ENCODE results near the gene TGFBR1. TPM values are rescaled to one million over a fixed set of nuclear protein-coding genes. Genes with fewer than 3 reads are reported as not detected.

Gene TGFBR1
- total and polyA plus RNA-seq, 2 donors (not counting 1 experiment from before 2014, with no cell fraction given), result 78.5 to 79.1 TPM

DNA sequence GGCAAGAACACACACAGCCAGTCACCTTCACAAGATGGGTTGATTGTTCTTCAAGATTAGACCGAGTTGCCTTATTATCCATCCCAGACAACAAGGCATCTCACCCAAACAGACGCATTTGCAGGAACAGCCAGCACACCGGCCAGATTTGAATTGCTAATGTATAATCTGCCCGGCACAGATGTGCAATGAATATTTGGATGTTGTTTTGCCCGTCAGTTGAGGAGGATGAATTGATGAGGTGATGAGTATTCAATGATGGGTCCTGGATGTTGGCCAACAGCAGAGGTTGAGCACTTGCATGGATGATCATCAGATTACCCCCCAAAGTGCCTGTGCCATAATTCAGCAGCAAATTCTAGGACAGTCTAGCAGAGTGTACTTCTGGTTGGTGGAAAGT, 96.7 kb downstream of the TGFBR1 start:
- Histone ChIP-seq H3K27me3 (ENCODE audit: control insufficient read depth, insufficient read depth, low read length) (peaks cover 6% of the 10 kb centered on the region), H3K9me3 (ENCODE audit: control insufficient read depth, insufficient read depth, low read depth, low read length) (no peaks in the 10 kb centered on the region), H3K4me3 (replicated peaks in 1 of 4; ENCODE audit: control extremely low read depth in 1 of 4, insufficient read depth in 1 of 4, low read depth in 3 of 4, low read length in 4 of 4) (no peak overlapping the region), H3K27ac (ENCODE audit: insufficient read depth, low read length) (no peak overlapping the region), H3K4me2 (ENCODE audit: extremely low read depth, insufficient read depth, low read length) (no peak overlapping the region), H3K9ac (ENCODE audit: insufficient read depth, low read length) (no peak overlapping the region), H3K36me3 (ENCODE audit: control insufficient read depth, insufficient read depth, low read length) (no peaks in the 10 kb centered on the region), H4K20me1 (ENCODE audit: control insufficient read depth, extremely low read depth, insufficient read depth, low read length) (no peaks in the 10 kb centered on the region), H3K4me1 (ENCODE audit: control insufficient read depth, extremely low read depth, insufficient read depth, low read length) (no peaks in the 10 kb centered on the region), H3K79me2 (ENCODE audit: control insufficient read depth, insufficient read depth, low read length) (no peaks in the 10 kb centered on the region), H2AFZ (ENCODE audit: low read length) (no peak overlapping the region)
- DNase-seq (ENCODE audit: low read depth in 2 of 2), result no peak
- TF ChIP-seq, protein P1, sequence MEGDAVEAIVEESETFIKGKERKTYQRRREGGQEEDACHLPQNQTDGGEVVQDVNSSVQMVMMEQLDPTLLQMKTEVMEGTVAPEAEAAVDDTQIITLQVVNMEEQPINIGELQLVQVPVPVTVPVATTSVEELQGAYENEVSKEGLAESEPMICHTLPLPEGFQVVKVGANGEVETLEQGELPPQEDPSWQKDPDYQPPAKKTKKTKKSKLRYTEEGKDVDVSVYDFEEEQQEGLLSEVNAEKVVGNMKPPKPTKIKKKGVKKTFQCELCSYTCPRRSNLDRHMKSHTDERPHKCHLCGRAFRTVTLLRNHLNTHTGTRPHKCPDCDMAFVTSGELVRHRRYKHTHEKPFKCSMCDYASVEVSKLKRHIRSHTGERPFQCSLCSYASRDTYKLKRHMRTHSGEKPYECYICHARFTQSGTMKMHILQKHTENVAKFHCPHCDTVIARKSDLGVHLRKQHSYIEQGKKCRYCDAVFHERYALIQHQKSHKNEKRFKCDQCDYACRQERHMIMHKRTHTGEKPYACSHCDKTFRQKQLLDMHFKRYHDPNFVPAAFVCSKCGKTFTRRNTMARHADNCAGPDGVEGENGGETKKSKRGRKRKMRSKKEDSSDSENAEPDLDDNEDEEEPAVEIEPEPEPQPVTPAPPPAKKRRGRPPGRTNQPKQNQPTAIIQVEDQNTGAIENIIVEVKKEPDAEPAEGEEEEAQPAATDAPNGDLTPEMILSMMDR (conservative IDR thresholded peaks at IDR 0.05 in 1 of 2, IDR thresholded peaks at IDR 0.05 in 1 of 2; ENCODE audit: low read depth in 1 of 2, low read length in 2 of 2), result no peak
- TF ChIP-seq EZH2 (IDR thresholded peaks at IDR 0.05; ENCODE audit: low read length, missing control alignments), result no peak

Other genes starting within 250 kb of the TGFBR1 start
- 41.0 and 43.9 TPM in 2 replicates for gene COL15A1, start 161.2 kb upstream of the TGFBR1 start, total RNA-seq
- 13.3 and 15.9 TPM in 2 replicates for gene COL15A1, start 161.2 kb upstream of the TGFBR1 start, polyA plus RNA-seq
- gene ALG2, start 116.8 kb downstream of the TGFBR1 start, total RNA-seq, result 37.8 and 41.6 TPM in 2 replicates
- 47.6 and 62.2 TPM in 2 replicates for gene ALG2, start 116.8 kb downstream of the TGFBR1 start, polyA plus RNA-seq
- gene SEC61B, start 117.2 kb downstream of the TGFBR1 start, total RNA-seq, result 58.8 and 66.0 TPM in 2 replicates
- gene SEC61B, start 117.2 kb downstream of the TGFBR1 start, polyA plus RNA-seq, result 213 TPM in 2 replicates